Neural cell (in vitro differentiated cells): ENCODE results near the gene ZNF787.

Experiments
- EZH2 ChIP-seq: fragments of 200-600, 300-800 bp; shearing (Covaris generic), sonication (generic); IDR thresholded peaks from 2 replicates; pipeline ENCODE4 v1.6.1; 2014; ENCODE audit warnings: antibody characterized with exemption, low read length, borderline replicate concordance, mild to moderate bottlenecking; ENCODE audit not compliant: insufficient read depth, poor library complexity, severe bottlenecking
- RAD21 ChIP-seq: fragments of 450-650 bp; conservative IDR thresholded peaks from 2 replicates; pipeline ENCODE4 v1.6.1; 2014; ENCODE audit warnings: antibody characterized with exemption, mild to moderate bottlenecking, moderate library complexity
- TAF1 ChIP-seq: IDR thresholded peaks from 2 replicates; pipeline ENCODE4 v1.6.1; 2012; ENCODE audit warnings: low read depth
- TF ChIP-seq, protein P1 (sequence below): fragments of 450-650 bp; IDR thresholded peaks from 2 replicates; pipeline ENCODE4 v1.5.1; 2014; ENCODE audit warnings: antibody characterized with exemption, mild to moderate bottlenecking, moderate library complexity; ENCODE audit not compliant: poor library complexity, severe bottlenecking

DNA sequence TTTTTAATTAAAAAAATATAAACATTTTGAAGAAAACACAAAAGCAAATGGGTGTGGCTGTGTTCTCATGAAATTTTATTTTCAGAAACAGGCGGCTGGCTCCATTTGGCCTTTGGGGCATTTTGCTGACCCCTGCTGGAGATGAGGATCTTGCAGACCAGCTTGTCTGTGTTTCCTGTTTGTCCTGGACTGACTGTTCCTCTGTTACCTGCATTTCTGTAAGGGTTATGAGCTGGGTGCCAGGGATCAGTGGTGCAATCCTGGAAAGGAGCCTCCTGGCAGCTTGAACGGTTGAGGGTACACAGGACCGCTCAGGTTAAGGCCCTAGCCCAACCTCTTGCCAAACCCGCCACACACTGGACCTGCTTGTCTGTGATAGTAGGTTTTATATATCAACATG lies 49.9 kb downstream of the ZNF787 start:
- TF ChIP-seq EZH2: no peak
- TF ChIP-seq RAD21: no peak
- TF ChIP-seq, protein P1, sequence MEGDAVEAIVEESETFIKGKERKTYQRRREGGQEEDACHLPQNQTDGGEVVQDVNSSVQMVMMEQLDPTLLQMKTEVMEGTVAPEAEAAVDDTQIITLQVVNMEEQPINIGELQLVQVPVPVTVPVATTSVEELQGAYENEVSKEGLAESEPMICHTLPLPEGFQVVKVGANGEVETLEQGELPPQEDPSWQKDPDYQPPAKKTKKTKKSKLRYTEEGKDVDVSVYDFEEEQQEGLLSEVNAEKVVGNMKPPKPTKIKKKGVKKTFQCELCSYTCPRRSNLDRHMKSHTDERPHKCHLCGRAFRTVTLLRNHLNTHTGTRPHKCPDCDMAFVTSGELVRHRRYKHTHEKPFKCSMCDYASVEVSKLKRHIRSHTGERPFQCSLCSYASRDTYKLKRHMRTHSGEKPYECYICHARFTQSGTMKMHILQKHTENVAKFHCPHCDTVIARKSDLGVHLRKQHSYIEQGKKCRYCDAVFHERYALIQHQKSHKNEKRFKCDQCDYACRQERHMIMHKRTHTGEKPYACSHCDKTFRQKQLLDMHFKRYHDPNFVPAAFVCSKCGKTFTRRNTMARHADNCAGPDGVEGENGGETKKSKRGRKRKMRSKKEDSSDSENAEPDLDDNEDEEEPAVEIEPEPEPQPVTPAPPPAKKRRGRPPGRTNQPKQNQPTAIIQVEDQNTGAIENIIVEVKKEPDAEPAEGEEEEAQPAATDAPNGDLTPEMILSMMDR: no peak
- no peak for TF ChIP-seq TAF1
